ENCODE measurements around the gene RANBP3L.
"Not testable (repeated sequence)": the region's sequence is repeated elsewhere in the genome, so short reads cannot be mapped to it uniquely, and the experiment has no call there.

The RANBP3L gene

DNA sequence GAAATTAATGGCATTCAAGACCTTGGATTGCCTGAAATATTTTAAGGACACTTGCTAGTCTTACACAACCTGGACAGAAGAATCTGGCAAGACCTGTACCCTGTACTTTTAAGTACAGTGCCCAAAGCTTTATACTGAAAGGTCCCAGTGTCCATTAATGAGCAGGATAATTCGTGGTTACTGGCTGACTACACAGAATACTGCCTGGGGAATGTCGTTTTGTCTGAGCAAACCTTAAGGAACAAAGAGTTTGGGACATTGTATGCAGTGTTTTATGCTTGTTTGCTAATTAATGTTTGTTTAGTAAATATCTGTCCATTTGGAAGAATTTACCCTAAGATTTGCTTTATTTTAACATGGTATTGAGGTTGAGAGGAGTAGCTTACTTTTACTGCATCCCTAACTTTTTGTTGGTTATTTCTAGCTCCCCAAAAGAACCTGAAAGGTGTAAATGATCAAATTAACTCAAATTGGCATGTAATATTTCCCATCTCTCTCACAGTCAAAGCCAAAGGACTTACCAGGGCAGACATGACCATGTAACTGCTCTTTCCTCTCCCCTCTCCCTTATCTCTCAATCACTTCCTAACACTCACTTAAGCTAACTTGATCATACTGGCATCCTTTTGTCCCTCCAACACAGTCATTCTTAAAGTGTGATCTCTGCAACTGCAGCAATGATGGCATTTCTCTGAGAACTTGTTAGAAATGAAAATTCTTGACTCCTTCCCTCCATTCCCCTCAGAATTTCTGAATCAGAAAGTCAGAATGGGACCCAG, 15.7 kb downstream of the RANBP3L start:
- no peak for DNase-seq

DNA sequence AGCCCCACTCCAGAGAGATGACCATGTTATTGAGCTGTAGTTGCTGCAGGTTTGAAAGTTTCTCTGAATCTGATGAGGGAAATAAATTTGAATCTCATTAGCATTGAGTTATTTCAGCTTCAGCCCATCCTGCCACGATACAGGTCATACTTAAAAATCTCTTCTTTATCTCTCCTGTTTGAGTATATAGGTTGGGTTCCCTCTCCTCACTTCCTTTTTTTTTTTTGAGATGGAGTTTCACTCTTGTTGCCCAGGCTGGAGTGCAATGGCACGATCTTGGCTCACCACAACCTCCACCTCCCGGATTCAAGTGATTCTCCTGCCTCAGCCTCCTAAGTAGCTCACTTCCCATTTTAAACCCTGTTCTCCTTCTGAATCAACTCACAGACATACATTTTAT, 17.9 kb downstream of the RANBP3L start:
- not testable (repeated sequence) for DNase-seq

DNA sequence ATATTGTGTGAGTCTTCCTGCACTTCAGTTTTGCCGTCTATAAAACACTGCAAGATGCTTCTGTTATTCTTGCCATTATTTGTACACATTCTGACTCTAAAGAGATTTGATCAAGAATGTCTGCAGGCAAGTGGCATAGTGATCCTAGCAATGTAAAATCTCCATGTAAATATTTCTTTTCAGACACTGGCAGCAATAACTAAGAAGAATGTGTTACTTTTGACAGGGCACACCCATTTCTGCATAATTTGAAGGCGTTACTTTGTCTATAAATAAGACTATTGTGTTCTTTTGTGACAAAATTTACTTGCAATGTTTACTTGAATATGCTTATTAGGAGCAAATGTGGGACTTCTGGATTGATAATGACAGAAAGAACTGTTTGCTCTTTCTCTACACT, 20.1 kb downstream of the RANBP3L start:
- DNase-seq = no peak

DNA sequence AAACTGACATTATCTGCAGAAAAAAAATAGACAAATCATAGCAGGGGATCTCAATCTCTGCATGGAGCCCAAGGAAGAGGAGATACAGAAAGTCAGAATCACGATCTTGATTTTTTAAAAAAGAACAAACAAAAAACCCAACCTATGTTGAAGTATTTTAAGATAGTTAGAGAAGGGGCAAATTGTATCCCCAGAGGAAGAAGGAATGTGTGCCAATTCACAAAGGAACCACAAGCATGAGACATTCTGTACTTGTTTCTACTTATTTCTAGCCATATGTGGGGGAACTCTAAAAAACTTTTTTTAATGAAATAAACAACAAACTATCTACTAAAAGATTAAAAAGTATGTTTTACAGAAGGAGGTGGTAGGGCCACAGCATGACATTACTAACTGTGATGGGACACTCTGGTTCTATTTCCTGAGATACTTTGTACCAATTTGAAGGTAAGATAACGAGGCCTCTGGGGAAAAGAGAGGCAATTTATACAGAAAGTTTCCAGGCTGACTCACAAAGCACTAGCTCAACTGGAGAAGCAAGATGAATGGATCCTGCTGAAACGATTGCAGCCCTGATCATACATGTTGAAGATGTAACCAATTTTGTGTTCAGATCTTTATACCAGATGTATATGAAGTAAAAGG, 22.5 kb downstream of the RANBP3L start:
- DNase-seq = no peak

DNA sequence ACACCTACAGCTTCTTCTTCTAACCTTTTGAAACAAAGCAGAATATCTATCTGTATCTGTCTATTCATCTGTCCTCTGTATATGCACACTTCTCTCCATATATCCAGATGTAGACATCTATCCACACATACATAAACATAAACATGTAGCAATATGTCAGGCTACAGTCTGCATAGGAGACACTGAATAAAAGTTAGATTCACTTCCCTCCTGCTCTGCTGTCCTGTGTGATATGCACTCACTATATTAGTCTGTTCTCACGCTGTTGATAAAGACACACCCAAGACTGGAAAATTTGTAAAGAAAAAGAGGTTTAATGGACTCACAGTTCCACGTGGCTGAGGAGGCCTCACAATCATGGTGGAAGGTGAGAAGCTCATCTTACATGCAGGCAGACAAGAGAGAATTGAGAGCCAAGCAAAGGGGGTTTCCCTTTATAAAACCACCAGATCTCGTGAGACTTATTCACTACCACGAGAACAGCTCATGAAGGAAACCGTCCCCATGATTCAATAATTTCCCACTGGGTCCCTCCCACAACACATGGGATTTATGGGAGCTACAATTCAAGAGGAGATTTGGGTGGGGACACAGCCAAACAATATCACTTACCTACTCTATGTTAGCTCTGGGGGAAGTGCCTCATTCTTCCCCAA, 24.1 kb downstream of the RANBP3L start:
- no peak for DNase-seq

DNA sequence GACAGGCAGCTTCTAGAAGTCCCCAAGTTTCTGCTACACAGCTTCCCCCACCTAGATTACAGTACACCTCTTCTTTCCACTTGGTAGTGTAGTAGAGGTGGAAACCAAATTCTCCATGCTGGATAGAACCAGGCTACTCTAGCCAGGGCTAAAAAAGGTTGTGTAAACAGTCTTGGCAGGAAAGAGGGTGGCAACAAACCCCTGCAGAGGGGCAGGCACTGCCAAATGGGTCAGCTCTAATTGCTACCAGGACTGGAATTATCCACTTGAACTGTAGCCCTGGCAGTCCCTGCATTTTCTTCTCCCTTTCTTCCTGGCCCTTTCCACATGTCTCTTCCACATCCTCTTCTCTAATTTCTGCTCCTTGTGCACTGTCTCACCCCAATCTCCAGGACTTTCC, 24.8 kb downstream of the RANBP3L start:
- DNase-seq = peak in 1 of 2 experiments; percentile 58

DNA sequence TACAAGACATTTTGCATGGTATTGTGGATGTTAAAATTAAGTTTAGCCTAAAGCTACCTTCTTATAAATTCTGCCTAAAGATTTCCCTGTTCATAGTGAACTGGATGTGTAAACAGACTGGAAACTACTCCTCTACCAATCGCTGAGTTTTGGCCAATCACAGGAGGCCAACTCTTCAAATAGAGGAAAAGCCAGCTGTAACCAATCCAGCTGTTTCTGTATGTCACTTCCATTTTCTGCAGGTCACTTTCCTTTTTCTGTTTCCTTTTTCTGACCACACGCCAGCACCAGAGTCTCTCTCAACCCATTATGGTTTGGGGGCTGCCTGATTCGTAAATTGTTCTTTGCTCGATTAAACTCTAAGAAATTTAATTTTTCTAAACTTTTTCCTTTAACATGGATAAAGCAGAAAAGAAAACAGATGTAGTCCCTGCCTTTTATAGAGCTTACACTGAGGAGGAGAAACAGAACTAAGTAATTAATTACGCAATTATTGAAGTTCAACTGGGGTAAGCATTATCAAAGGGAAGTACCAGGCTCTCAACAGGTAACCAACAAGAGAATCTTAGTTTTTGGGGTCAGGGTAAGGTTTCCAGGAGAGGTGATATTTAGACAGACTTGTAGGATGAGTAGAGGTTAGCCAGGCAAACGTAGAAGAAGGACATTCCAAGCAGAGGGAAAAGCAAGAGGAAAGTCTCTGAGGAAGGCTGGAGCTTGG, 27.7 kb downstream of the RANBP3L start:
- DNase-seq = no peak

DNA sequence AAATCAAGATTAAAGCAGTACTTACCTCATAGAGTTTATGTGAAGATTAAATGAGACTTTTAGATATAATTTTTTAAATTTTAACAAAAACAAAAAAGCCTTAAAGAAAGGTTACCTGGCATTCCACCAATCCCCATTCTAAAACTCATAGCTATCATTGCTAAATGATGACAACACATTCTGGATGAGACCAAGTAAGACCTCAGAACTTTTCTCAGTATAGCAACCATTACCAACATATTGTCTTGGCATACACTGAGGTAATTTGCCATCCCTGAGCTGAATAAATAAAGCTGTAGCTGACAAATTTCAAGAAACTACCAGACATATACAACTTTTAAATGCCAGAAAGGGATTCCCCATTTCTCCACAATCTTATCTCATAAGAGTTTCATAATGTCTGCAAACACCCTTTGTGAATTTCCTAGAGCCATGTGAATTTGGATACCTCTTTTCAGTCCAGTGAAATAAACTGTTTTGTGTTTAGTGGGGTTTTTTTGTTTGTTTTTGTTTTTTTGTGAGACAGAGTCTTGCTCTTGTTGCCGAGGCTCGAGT, 29.5 kb downstream of the RANBP3L start:
- DNase-seq = no peak

DNA sequence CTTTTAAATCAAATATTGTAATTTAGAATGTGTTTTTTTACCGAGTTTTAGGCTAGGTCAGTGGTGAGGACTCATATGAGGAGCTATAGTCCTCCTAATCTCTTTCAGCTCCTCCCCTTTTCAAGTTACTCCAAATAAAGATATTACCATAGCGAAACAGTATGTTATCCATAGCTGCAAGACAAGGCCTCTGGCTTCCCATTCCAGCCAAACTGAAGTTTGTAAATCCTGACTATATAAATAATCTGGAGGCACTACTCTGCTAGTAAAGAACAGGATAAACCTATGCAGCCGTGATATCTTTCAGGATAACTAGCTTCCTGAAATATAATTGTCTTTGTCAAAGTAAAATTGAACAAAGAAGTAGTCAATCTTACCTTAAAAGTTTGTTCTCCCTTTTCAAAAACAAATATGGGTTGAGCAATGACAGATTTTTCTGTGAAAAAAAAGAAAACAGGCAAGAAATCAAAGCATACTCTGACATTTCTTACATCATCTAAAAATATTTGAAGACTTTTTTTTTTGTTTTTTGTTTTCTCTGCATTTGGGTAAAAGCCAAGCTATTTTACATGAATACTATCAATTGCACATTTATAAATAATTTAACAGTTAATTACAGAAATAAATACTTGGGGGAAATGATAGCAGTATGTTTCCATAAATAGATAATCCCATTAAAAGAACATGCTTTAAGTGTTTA, 30.7 kb downstream of the RANBP3L start:
- no peak for DNase-seq

DNA sequence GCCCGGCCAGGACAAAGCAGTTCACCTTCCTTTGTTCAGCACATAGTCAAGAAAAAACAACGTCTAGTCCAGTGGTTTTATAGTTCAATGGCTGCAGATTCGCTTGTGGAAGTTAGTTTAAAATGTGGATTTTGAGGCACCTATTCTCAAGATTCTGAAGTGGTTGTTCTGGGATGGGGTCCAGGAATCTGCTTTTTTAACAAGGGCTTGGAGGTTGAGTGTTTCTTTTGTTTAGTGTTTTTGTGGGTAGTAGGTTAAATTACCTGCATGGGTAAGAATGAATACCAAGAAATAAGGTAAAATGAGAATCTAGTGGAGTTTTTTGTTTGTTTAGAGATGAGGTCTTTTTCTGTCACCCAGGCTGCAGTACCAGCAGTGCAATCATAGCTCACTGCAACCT, 31.5 kb downstream of the RANBP3L start:
- no peak for DNase-seq

DNA sequence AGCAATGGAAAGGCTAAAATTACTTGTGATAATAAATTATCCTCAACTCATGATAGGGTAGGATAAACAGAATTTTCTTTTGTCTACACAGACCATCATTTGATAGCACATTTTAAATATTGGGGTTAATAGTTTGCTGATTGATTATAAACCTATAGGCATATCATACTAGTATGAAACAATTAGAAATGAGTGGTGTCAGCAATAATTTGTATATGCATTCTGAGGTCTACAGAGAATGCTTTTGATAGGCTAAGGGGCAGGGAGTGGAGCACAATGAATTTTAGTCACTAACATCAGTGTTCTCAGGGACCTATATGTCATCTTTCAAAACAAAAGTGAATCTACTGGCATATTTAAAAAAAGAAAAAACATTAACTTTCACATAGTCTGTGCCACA, 32.2 kb downstream of the RANBP3L start:
- no peak for DNase-seq

DNA sequence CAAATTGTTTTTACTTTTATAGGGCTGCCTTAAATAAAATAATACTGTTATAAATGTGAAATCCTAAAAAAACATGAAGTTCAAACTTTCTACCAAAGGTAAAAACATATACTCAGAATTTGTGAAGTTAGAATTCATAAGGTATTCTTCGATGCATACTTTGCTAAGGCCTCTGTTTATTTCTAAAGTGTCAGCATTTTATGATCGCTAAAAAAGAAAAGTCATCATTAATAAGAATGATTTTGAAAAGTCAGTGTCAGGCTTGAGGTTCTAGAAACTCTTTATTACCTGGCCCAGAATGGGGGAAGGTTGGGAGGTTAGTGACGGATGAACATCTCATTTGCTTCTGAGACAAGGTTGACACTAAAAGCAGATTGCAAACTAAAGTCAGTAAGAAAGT, 33.8 kb downstream of the RANBP3L start:
- no peak for DNase-seq

DNA sequence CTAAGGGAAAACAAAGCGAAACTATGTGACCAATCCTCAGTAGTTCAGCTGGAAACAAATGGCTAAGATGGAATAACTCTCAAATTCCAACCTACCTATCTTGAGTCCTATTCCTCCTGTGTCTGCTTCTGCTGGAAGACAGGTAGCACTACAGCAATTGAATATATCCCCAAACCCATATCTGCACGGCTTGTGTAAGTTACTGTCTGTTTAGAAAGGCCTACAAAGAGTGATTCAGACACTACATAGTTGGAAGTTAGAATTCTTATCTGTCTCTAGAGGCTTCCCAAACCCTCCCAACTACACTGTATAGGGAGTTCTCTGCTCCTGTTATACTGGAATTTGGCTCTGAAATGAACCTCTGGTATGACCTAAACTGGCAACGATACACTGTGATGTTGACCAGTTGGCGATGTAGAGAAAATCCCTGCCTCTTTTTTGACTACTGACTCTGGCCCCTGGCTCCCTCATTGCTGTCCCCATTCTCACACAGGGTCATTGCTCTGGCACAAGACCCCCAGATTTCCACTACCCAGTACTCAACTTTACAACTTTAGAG, 37.4 kb downstream of the RANBP3L start:
- no peak for DNase-seq

DNA sequence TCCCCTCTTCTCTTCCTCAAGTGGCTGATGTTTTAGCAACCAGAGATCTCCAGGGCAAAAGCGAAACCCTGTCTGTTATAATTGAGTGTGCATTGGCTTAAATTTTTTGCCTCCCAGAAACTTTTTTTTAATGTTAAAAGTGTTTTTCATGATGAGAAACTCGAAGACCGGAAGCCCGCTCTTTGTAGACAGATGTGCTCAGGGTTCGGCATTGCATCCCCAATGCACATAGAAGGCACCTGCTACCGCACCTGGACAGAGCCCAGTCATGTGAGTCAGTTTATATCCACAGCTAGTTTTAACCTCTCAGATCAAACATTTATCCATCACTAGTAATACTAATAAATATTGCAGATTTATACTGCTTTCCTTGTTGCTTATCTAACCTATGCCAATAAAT, 40.5 kb downstream of the RANBP3L start:
- DNase-seq = no peak

DNA sequence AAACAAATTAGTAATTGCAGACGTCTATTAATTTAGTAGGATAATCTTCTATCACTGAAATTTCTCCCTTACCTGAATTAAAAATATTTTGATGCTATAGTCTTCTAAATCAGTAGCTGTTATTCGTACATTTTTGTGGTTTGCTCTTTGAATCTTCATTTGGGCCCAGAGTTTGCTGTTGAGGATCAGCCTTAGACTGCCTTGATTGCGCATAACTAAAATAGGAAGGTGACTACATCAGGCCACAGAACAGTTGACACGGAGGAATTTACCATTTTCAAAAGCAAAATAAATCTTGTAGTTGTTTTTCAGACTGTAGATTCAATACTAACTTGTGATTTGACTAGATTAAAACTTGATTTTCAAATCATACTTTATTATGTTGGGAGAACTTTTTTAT, 48.1 kb downstream of the RANBP3L start:
- DNase-seq = no peak

DNA sequence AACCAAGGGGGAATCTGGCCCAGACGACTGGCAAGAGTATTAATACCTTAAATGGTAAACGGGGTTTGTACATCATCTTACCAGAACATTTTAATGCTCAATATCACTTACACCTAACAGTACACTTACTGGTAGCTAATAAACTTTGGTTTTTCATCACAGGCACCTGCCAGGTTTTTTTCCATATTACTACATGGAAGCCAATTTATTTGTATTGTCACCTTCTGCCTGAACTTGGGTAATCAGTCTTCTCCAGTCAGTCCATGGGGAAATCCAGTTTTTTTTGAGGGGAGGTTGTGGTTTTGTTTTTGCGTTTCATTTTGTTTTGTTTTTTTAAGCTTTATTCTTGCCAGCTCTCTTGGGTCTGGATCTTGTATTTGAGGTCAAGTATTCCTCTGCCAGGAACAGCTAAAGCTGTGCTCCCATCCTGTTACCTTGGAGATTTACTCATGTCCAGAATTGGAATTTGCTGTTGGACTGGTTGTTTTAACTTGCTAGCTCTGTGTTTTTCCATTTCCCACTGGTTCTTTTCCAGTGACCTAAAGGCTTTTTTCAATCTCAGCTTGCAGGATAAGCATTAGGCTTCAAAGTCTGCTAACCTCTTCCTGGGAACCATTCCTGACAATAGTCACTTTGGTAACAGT, 48.9 kb downstream of the RANBP3L start:
- DNase-seq = no peak

DNA sequence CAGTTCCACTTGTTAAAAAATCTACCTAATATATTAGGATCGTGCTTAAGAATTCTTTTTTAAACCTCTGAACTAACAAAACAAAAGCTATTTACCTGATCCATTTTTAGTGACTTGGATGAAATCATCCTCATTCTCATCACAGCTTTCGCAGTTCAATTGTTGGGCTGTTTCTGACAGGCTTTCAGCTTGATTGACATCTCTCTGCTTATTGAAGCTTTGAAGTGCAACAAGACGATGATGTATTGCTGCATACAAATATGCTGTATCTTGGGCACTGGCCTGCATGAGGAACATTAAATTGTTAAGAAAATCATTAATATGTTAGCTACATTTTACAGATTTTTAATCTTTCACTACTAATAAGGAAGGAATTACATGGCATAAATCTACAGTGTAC, 50.5 kb downstream of the RANBP3L start:
- no peak for DNase-seq

DNA sequence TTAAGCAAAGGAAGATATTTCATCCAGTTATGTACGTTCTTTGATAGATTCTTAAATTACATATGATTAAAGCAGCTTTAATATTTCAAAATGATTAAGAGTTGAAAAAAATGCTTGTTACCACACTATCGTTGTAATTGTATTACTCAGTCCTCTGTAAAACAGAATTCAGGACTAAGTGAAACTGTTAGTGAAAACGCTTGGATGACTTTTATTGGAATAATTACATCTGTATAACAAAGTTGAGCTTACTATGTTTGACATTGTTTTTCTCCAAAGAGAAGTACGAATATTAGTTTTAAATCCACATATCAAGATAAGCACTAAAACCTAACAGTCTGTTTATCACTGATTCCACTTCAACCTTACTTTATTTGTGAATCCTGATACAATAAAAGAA, 51.3 kb downstream of the RANBP3L start:
- DNase-seq = no peak

DNA sequence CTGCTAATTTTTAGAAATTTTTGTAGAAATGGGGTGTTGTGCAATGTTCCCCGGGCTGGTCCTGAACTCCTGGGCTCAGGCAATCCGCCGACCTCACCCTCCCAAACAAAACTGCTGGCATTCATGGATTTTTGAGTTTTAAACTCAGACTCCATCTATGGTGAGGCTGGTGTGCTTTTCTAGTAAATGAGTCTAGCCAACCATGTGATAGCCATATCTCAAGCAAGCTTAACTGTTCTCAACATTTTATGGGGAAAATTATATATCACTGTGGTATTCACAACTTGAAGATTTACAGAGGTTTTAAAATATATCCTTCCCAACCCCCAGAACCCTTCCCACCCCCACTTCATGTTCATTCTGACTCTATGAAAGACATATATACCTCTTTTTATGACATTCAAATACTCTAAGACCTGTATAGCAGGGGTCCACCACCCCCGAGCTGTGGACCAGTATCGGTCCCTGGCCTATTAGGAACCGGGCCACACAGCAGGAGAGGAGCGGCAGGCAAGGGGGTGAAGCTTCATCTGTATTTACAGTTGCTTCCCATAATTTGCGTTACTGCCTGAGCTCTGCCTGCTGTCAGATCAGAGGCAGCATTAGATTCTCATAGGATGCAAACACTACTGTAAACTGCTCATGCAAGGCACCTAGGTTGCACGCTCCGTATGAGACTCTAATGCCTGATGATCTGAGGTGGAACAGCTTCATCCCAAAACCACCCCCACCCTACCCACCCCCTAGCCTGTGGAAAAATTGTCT, 55.5 kb downstream of the RANBP3L start:
- DNase-seq = no peak

DNA sequence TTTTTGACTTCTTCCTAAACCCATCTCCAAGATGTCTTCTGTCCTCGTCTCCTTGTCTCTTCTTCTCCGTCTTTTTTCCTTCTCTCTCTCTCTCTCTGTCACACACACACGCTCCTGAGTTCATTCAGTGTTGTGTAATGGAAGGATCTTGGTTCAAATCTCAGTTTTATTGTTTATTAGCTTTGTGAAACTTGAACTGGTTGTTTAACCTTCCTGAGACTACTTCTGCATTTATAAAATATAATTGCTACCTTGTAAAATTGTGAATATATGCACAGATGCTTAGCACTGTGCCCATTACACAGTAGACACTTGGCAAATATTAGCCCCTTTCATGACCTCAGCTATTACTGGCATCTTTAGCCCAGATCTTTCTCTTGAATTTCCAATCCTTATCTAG, 57.6 kb downstream of the RANBP3L start:
- DNase-seq = no peak

DNA sequence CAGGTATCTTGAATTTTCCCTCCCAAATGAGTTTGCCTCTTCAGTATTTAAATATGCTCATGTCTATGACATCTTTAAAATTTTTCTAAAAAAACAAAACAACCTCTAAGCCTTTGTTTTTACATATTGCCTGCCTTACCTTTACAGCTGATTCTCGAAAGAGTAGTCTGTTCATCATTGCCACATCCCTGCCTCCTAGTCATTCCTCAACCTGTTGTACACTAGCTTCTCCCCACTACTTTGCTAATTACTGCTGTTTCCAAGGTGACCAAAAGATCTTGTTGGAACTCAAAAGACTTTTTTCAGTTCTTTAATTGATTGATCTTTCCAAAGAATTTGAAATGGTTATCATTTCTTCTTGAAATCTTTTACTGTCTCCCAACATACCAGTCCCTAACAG, 58.0 kb downstream of the RANBP3L start:
- no peak for DNase-seq
